GM12891 (cell line): ENCODE results near the gene PPP2R3B.

Source experiments
- POLR2AphosphoS5 ChIP-seq: IDR thresholded peaks from 2 replicates; pipeline ENCODE4 v1.6.1; 2011; ENCODE audit warnings: low read depth, low read length, control low read depth
- SPI1 ChIP-seq: IDR thresholded peaks from 2 replicates; pipeline ENCODE4 v1.6.1; 2011; ENCODE audit warnings: low read depth, low read length, control low read depth
- TAF1 ChIP-seq: IDR thresholded peaks from 2 replicates; pipeline ENCODE4 v1.6.1; 2011; ENCODE audit warnings: low read depth, low read length, control low read depth

DNA sequence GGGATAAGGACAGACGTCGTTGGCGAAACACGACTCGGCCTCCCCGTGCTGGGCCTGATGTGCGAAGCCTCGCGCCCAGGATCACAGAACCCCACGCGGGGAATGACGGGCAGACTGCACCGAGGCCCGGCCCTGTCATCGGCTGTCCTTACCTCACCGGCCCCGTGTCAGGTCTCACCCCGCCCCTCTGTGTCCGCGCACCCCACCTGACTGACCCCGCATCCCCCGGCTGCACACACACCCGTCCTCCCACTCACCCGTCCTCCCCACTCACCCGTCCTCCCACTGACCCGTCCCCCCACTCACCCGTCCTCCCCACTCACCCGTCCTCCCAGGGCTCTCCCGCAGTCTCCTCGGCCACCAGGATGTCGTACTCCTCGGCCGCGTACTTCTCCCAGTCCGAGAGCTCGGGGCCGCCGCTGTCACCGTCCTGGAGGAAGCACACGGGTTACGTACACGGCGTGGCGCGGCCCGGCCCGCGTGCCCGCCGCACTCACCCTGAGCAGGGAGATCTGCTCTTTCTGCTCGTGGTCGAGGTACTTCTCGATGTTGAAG is 48.3 kb downstream of the PPP2R3B start:
- no peak for TF ChIP-seq SPI1
- no peak for TF ChIP-seq POLR2AphosphoS5
- no peak for TF ChIP-seq TAF1
